Right renal pelvis (tissue), 4 donors: ENCODE results near the gene SMARCA4. TPM values are rescaled to one million over a fixed set of nuclear protein-coding genes. Genes with fewer than 3 reads are reported as not detected.
"Not testable (repeated sequence)": the region's sequence is repeated elsewhere in the genome, so short reads cannot be mapped to it uniquely, and the experiment has no call there.

Source experiments
- DNase-seq, 4 donors: peaks; one replicate each; pipeline ENCODE4 v3.0.0-alpha.2; 2013; ENCODE audit warnings: low read depth in 4 of 4, low spot score in 3 of 4, missing footprints in 1 of 4
- polyA plus RNA-seq, 4 donors: library from polyadenylated mRNA; unstranded; fragments of 120-200 nt; gene quantifications; one replicate each; pipeline ENCODE4 v1.2.1, GENCODE V29; 2013; ENCODE audit not compliant: insufficient read length in 4 of 4

SMARCA4 gene
- polyA plus RNA-seq, 4 donors = 132 to 157 (median 147) TPM

GRCh38 chr19:10928563-10929401, 32.0 kb upstream of the SMARCA4 start, which contains the start of the genes TIMM29 and YIPF2:
Gene TIMM29, plus strand, starts transcription at chr19:10928811. Its CDS starts 12 bp downstream, at chr19:10928823.
Gene YIPF2, minus strand, starts transcription at chr19:10928639. Its CDS starts 229 bp downstream, at chr19:10928410.
- DNase-seq = peak; percentile 91 to 99 (median 99)

- DNase-seq = no peak
Measured at GRCh38 chr19:10929402-10929794, 31.4 kb upstream of the SMARCA4 start.

GRCh38 chr19:10935371-10936059, 25.3 kb upstream of the SMARCA4 start:
- no peak for DNase-seq

- peak; percentile 61 to 74 (median 67) for DNase-seq
Measured at GRCh38 chr19:10936661-10937084, 24.2 kb upstream of the SMARCA4 start.

GRCh38 chr19:10941649-10942048, 19.2 kb upstream of the SMARCA4 start:
- not testable (repeated sequence) for DNase-seq

- DNase-seq = not testable (repeated sequence)
Measured at GRCh38 chr19:10943412-10943811, 17.4 kb upstream of the SMARCA4 start.

- no peak for DNase-seq
Measured at GRCh38 chr19:10945264-10945663, 15.6 kb upstream of the SMARCA4 start.

- DNase-seq = no peak
Measured at GRCh38 chr19:10946958-10947657, 13.7 kb upstream of the SMARCA4 start.

- DNase-seq = no peak
Measured at GRCh38 chr19:10952809-10953208, 8.0 kb upstream of the SMARCA4 start.

- not testable (repeated sequence) for DNase-seq
Measured at GRCh38 chr19:10959277-10959968, 1.4 kb upstream of the SMARCA4 start.

GRCh38 chr19:10961073-10961860, 437 bp downstream of the SMARCA4 start:
- peak in 1 of 4 donors; percentile 40 for DNase-seq

- DNase-seq = no peak
Measured at GRCh38 chr19:10962863-10963262, 2.0 kb downstream of the SMARCA4 start.

GRCh38 chr19:10963865-10964264, 3.0 kb downstream of the SMARCA4 start:
- no peak for DNase-seq

- no peak for DNase-seq
Measured at GRCh38 chr19:10964903-10965302, 4.1 kb downstream of the SMARCA4 start.

- no peak for DNase-seq
Measured at GRCh38 chr19:10965398-10965797, 4.6 kb downstream of the SMARCA4 start.

- DNase-seq = no peak
Measured at GRCh38 chr19:10966809-10967208, 6.0 kb downstream of the SMARCA4 start.

GRCh38 chr19:10968527-10969135, 7.8 kb downstream of the SMARCA4 start:
- DNase-seq = no peak

- DNase-seq = no peak
Measured at GRCh38 chr19:10971107-10971726, 10.4 kb downstream of the SMARCA4 start.
